ENCODE measurements around the gene SLCO2A1. TPM values are rescaled to one million over a fixed set of nuclear protein-coding genes. Genes with fewer than 3 reads are reported as not detected.

SLCO2A1 gene
- total RNA-seq, 4 donors from 2014 or later: 5.4 to 24.9 (median 9.2) TPM

DNA sequence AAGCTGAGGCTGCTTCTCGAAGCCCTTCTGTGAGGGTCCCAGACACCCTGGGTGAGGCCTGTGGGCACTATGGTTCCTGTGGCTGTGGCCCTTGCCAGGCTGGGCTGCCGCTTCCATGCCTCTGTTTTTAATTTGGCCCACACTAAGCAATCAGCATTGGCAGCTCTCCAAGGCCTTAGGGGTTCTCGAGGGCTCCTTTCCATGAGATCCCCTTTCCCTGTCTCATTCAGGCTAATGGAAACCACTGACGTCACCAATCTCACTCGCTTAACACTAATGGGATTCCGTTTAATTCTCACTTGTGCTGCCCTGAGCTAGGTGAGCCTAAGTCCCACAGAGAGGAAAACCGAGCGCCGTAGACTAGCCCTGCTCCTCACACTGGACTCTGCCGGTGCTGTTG, 73.8 kb downstream of the SLCO2A1 start:
- H3K4me3 ChIP-seq (ENCODE audit: low read depth, poor library complexity, severe bottlenecking): no peak overlapping the region
- intact Hi-C loops (cut with DNase I; ENCODE audit: low total_unique reads): no loop called here
- no peak for TF ChIP-seq CTCF (IDR thresholded peaks at IDR 0.05)
- TF ChIP-seq POLR2A (IDR thresholded peaks at IDR 0.05): no peak
- WGBS, 2 donors: 64 to 74% methylated on average over 10 of the region's 10 CpGs
- no peak for DNase-seq (ENCODE audit: low spot score in 2 of 2)

DNA sequence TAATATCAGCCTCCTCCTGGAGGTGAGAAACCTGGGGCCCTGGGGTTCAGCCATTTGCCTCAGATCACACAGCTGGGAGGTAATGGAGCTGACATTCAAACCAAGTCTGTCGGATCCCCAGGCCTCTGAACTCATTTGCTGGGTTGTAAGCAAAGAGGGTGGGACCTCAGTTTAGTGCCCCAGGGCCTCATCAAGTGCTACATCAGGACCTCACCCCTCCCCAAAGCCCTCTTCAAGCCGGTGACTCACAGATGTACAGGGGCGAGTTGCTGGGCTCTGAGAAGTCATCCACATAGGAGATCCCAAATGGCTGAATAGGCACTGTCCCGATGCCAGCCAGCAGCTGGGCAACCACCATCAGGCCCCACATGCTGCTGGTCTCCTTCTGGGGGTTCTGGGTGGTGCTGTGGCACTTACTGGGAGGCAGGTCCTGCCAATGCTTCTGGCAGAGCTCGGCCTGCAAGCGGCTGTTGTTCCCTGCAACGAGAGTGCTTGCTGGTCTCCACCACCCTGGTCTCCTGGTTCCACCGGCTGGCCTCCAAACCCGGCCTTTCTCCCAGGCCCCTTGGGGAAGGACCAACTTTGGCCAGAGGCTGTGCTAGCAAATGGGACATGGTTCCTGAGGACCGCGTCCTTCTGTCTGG, 74.9 kb downstream of the SLCO2A1 start:
- TF ChIP-seq POLR2A (IDR thresholded peaks at IDR 0.05) (no peak), CTCF (IDR thresholded peaks at IDR 0.05) (no peak)
- no peak for DNase-seq (ENCODE audit: low spot score in 2 of 2)
- intact Hi-C loops (cut with DNase I; ENCODE audit: low total_unique reads): no loop called here
- 75 to 83% methylated on average over 11 of the region's 11 CpGs for WGBS, 2 donors
- no peak overlapping the region for H3K4me3 ChIP-seq (ENCODE audit: low read depth, poor library complexity, severe bottlenecking)

DNA sequence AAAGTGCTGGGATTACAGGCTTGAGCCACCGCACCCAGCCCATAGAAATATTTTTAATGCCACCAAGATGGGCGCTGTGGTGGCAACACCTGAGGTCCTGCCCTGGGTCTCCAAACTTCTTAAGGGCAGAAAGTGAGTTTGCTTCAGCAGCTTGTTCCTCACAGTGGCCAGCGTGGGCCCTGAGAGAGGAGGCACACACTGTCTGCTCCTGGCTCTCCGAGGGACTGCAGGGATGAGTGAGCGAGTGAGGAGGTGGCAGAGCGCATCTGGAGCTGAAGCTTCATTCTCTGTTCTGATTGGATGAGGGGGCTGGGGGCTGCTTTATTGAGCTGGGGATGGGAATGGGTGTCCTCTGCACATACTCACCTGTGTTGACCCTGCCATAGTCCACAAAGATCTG, 76.4 kb downstream of the SLCO2A1 start:
- no peak for DNase-seq (ENCODE audit: low spot score in 2 of 2)
- no peak for TF ChIP-seq POLR2A (IDR thresholded peaks at IDR 0.05)
- no peak for TF ChIP-seq CTCF (IDR thresholded peaks at IDR 0.05)
- 94 to 99% methylated on average over 6 of the region's 6 CpGs for WGBS, 2 donors
- H3K4me3 ChIP-seq (ENCODE audit: low read depth, poor library complexity, severe bottlenecking): no peak overlapping the region
- intact Hi-C loops (cut with DNase I; ENCODE audit: low total_unique reads): no loop called here

DNA sequence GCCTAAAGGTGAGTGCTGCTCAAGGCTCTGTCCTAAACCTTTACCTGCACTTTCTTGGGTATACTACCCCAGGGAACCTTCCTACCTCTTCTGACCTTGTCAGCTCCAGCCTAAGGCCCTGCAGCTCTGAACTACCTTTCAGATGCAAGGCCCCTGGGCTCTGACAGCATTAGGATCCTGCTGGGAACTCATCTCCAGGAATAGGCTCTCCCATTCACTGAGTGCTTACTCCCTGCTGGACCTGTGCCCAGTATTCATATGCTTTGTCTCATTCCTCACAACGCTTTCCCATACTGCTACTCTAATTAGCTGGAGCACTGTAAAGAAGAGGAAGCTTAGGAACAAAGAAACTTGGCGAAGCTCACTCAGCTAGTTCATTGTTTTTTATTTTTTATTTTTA, 80.3 kb downstream of the SLCO2A1 start:
- TF ChIP-seq POLR2A (IDR thresholded peaks at IDR 0.05) (no peak), CTCF (IDR thresholded peaks at IDR 0.05) (no peak)
- DNase-seq (ENCODE audit: low spot score in 2 of 2): no peak
- WGBS, 2 donors: 48 to 56% methylated on average over 2 of the region's 2 CpGs

DNA sequence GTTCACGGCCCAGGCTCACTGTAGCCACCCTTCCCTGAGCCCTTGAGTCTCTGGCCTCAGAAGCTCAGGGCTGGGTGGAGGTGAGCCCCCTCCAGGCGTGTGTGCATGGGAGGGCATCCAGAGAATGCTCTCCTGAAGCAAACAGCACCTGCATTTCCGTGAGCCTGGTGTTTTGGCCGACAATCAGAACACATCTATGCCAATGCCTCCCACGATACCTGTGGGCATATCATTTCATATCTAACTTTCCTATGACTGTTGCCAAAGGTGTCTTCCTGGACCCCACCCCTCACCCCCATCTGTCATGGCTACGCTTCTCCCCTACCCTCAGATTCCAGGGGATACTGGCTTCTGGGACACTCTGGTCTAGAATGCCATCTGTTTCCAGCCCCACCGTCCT, 80.7 kb downstream of the SLCO2A1 start:
- 41 to 61% methylated on average over 7 of the region's 7 CpGs for whole genome bisulfite sequencing, 2 donors
- H3K4me3 ChIP-seq (ENCODE audit: low read depth, poor library complexity, severe bottlenecking): no peak overlapping the region
- intact Hi-C loops (cut with DNase I; ENCODE audit: low total_unique reads): no loop called here
- no peak for DNase-seq (ENCODE audit: low spot score in 2 of 2)
- TF ChIP-seq CTCF (IDR thresholded peaks at IDR 0.05) (no peak), POLR2A (IDR thresholded peaks at IDR 0.05) (no peak)

More for the DNA sequence above, 80.3 kb downstream of the SLCO2A1 start:
- intact Hi-C loops (cut with DNase I; ENCODE audit: low total_unique reads): no loop called here
- H3K4me3 ChIP-seq (ENCODE audit: low read depth, poor library complexity, severe bottlenecking): no peak overlapping the region

Data from lower leg skin (tissue), 4 donors.